Testis (tissue), 3 donors: ENCODE data around the gene ARHGEF10L. TPM values are rescaled to one million over a fixed set of nuclear protein-coding genes. Genes with fewer than 3 reads are reported as not detected.

Experiments
- DNase-seq: peaks from one replicate; pipeline ENCODE4 v3.0.0-alpha.2; 2019
- H3K27ac ChIP-seq, 2 donors: fragments of 200-600 bp; sonication (generic); one replicate each; pipeline ENCODE4 v1.5.1; 2019
- H3K27me3 ChIP-seq: fragments of 200-600 bp; sonication (generic); one replicate; pipeline ENCODE4 v1.5.1; 2019
- H3K36me3 ChIP-seq: fragments of 200-600 bp; sonication (generic); one replicate; pipeline ENCODE4 v1.5.1; 2017; ENCODE audit warnings: low read depth; ENCODE audit errors: missing control alignments
- H3K4me1 ChIP-seq: fragments of 200-600 bp; sonication (generic); one replicate; pipeline ENCODE4 v1.5.1; 2019
- H3K4me3 ChIP-seq, 2 donors: fragments of 200-600 bp; sonication (generic); one replicate each; pipeline ENCODE4 v1.5.1; 2017 to 2019
- H3K9me3 ChIP-seq: fragments of 200-600 bp; sonication (generic); one replicate; pipeline ENCODE4 v1.5.1; 2017
- POLR2A ChIP-seq: fragments of 450-650 bp; IDR thresholded peaks from one replicate; pipeline ENCODE4 v1.6.1; 2017; ENCODE audit warnings: antibody characterized with exemption, mild to moderate bottlenecking, moderate library complexity
- WGBS, 2 donors: methylation state at CpG; one replicate each; pipeline ENCODE4 v1.1.5; 2018; 5-methylcytosine and 5-hydroxymethylcytosine counted together
- intact Hi-C: fragments of 100-400 bp; cut with DNase I; formaldehyde crosslinking; loops from one replicate; pipeline ENCODE4 v1.15.1; 2023; ENCODE audit warnings: low total_unique reads
- polyA plus RNA-seq: library from polyadenylated mRNA; stranded (reverse); fragments of 350-450 nt; fragmentation: Illumina TruSeq; extraction: RNeasy Lipid Tissue Mini Kit (QIAGEN cat#74804); gene quantifications from one replicate; pipeline ENCODE4 v1.2.3, GENCODE V29; 2014; ENCODE audit warnings: low read depth, low replicate concordance; ENCODE audit not compliant: insufficient read depth
- total RNA-seq, 2 donors: library from RNA; depleted of rRNA; stranded (reverse); fragments of >200 nt; gene quantifications; one replicate each; pipeline ENCODE4 v1.2.3, GENCODE V29; 2016
- TF ChIP-seq, protein P1 (sequence below), 3 experiments: fragments of 450-650 bp in 2 of 3; fragments of 200-600 bp in 1 of 3; sonication (generic) in 1 of 3; IDR thresholded peaks; one replicate each; pipeline ENCODE4 v1.5.1; 2016 to 2019; ENCODE audit warnings: antibody characterized with exemption in 3 of 3, mild to moderate bottlenecking in 2 of 3, moderate library complexity in 1 of 3

ARHGEF10L gene
- total and polyA plus RNA-seq, 3 donors from 2014 or later = 13.5 to 20.3 (median 18.4) TPM

- intact Hi-C loops = no loop called here
- Histone ChIP-seq H3K27me3 (no peaks in the 10 kb centered on the region), H3K4me1 (no peaks in the 10 kb centered on the region), H3K4me3 (no peak overlapping the region), H3K36me3 (no peaks in the 10 kb centered on the region), H3K9me3 (no peaks in the 10 kb centered on the region), H3K27ac (no peak overlapping the region)
- no peak for TF ChIP-seq POLR2A
- TF ChIP-seq, protein P1, sequence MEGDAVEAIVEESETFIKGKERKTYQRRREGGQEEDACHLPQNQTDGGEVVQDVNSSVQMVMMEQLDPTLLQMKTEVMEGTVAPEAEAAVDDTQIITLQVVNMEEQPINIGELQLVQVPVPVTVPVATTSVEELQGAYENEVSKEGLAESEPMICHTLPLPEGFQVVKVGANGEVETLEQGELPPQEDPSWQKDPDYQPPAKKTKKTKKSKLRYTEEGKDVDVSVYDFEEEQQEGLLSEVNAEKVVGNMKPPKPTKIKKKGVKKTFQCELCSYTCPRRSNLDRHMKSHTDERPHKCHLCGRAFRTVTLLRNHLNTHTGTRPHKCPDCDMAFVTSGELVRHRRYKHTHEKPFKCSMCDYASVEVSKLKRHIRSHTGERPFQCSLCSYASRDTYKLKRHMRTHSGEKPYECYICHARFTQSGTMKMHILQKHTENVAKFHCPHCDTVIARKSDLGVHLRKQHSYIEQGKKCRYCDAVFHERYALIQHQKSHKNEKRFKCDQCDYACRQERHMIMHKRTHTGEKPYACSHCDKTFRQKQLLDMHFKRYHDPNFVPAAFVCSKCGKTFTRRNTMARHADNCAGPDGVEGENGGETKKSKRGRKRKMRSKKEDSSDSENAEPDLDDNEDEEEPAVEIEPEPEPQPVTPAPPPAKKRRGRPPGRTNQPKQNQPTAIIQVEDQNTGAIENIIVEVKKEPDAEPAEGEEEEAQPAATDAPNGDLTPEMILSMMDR (IDR thresholded peaks at IDR 0.05) = no peak
- no peak for DNase-seq
- 70 to 77% methylated on average over 10 of the region's 10 CpGs for WGBS, 2 donors
These were observed 190.4 kb downstream of the ARHGEF10L start for GRCh38 chr1:17729909-17730308.

- Histone ChIP-seq H3K4me3 (no peak overlapping the region), H3K27me3 (no peaks in the 10 kb centered on the region), H3K36me3 (no peaks in the 10 kb centered on the region), H3K4me1 (no peaks in the 10 kb centered on the region), H3K9me3 (no peaks in the 10 kb centered on the region), H3K27ac (no peak overlapping the region)
- TF ChIP-seq, protein P1 (IDR thresholded peaks at IDR 0.05) = no peak
- TF ChIP-seq POLR2A = no peak
- intact Hi-C loops = no loop called here
- no peak for DNase-seq
- WGBS, 2 donors = 75 to 80% methylated on average over 5 of the region's 5 CpGs
These were observed 192.0 kb downstream of the ARHGEF10L start for GRCh38 chr1:17731460-17731859.

- H3K36me3 ChIP-seq = no peaks in the 10 kb centered on the region
- H3K27me3 ChIP-seq = no peaks in the 10 kb centered on the region
- H3K9me3 ChIP-seq = no peaks in the 10 kb centered on the region
- H3K4me3 ChIP-seq = no peak overlapping the region
- H3K4me1 ChIP-seq = no peaks in the 10 kb centered on the region
- H3K27ac ChIP-seq = no peak overlapping the region
- WGBS, 2 donors = 89 to 100% methylated on average over 1 to 2 of the region's 2 CpGs
- intact Hi-C loops = no loop called here
- TF ChIP-seq, protein P1 (IDR thresholded peaks at IDR 0.05) = no peak
- TF ChIP-seq POLR2A = no peak
- DNase-seq = no peak
These were observed 193.0 kb downstream of the ARHGEF10L start for GRCh38 chr1:17732475-17732874.

GRCh38 chr1:17733661-17734060 lies 194.2 kb downstream of the ARHGEF10L start:
- no peaks in the 10 kb centered on the region for H3K36me3 ChIP-seq
- H3K27ac ChIP-seq = no peak overlapping the region
- no peak overlapping the region for H3K4me3 ChIP-seq
- H3K27me3 ChIP-seq = no peaks in the 10 kb centered on the region
- H3K9me3 ChIP-seq = no peaks in the 10 kb centered on the region
- DNase-seq = no peak
- TF ChIP-seq, protein P1 (IDR thresholded peaks at IDR 0.05) = no peak
- no peak for TF ChIP-seq POLR2A
- intact Hi-C loops = no loop called here
- 77 to 78% methylated on average over 21 of the region's 21 CpGs for WGBS, 2 donors
- H3K4me1 ChIP-seq = no peaks in the 10 kb centered on the region

GRCh38 chr1:17734609-17735008 lies 195.1 kb downstream of the ARHGEF10L start:
- no peak for DNase-seq
- WGBS, 2 donors = 85 to 92% methylated on average over 7 of the region's 7 CpGs
- no peak overlapping the region for H3K27ac ChIP-seq
- intact Hi-C loops = no loop called here
- no peak overlapping the region for H3K4me3 ChIP-seq
- H3K9me3 ChIP-seq = no peaks in the 10 kb centered on the region
- no peaks in the 10 kb centered on the region for H3K36me3 ChIP-seq
- H3K4me1 ChIP-seq = no peaks in the 10 kb centered on the region
- TF ChIP-seq, protein P1 (IDR thresholded peaks at IDR 0.05) = no peak
- no peak for TF ChIP-seq POLR2A
- H3K27me3 ChIP-seq = no peaks in the 10 kb centered on the region
